HUES64 (cell line): ENCODE measurements around the gene PVALEF.

Experiments used
- H3K27ac ChIP-seq: 2 replicates; pipeline ENCODE4 v1.7.0; 2013; ENCODE audit warnings: low read depth, low read length, inconsistent platforms
- H3K27me3 ChIP-seq: 2 replicates; pipeline ENCODE4 v1.6.1; 2013; ENCODE audit warnings: mild to moderate bottlenecking, low read length; ENCODE audit not compliant: insufficient read depth
- H3K36me3 ChIP-seq: 2 replicates; pipeline ENCODE4 v1.6.1; 2013; ENCODE audit warnings: mild to moderate bottlenecking, low read length; ENCODE audit not compliant: insufficient read depth
- H3K4me1 ChIP-seq: 2 replicates; pipeline ENCODE4 v1.6.1; 2013; ENCODE audit warnings: mild to moderate bottlenecking, low read length, moderate library complexity; ENCODE audit not compliant: insufficient read depth
- H3K4me3 ChIP-seq: 2 replicates; pipeline ENCODE4 v1.5.1; 2013; ENCODE audit warnings: mild to moderate bottlenecking, low read length, moderate library complexity
- H3K9ac ChIP-seq: 2 replicates; pipeline ENCODE4 v1.6.1; 2013; ENCODE audit warnings: mild to moderate bottlenecking, low read depth, low read length
- H3K9me3 ChIP-seq: 2 replicates; pipeline ENCODE4 v1.6.1; 2013; ENCODE audit warnings: low read depth, low read length; ENCODE audit not compliant: insufficient read depth
- WGBS: fragments of 150-250, 120-280 bp; methylation state at CpG from one replicate; pipeline ENCODE4 v1.1.7; 2013; ENCODE audit warnings: missing lambda C conversion rate; 5-methylcytosine and 5-hydroxymethylcytosine counted together

The PVALEF gene

GRCh38 chr17:81167194-81167524 lies 1.9 kb downstream of the PVALEF start:
- Histone ChIP-seq H3K27me3 (peaks cover 7% of the 10 kb centered on the region), H3K36me3 (no peaks in the 10 kb centered on the region), H3K27ac (no peak overlapping the region), H3K4me3 (no peak overlapping the region), H3K9me3 (no peaks in the 10 kb centered on the region), H3K9ac (no peak overlapping the region), H3K4me1 (no peaks in the 10 kb centered on the region)
- WGBS = 96% methylated on average over 4 of the region's 4 CpGs

DNA sequence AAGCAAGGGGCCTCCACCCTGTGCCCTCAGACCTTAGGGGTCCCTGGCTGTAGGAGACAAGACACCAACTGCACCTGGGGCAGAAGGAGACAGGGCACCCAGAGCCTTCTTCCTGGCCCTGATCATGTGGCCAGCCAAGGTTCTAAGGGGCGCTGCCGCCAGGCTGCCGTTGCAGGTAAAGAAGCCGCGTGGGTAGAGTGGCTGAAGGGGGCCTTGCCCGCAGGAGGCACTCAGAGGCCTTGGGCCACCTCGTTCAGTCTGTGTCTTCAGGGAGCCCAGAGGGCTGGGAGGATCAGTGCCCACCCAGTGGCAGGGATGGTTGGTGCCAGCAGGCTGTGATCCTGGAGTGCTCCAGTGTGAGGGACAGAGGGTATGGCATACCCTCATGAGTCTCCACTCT lies 2.3 kb downstream of the PVALEF start:
- 92% methylated on average over 7 of the region's 7 CpGs for WGBS
- H3K27me3 ChIP-seq = peaks cover 7% of the 10 kb centered on the region
- no peak overlapping the region for H3K9ac ChIP-seq
- no peak overlapping the region for H3K27ac ChIP-seq
- H3K36me3 ChIP-seq = no peaks in the 10 kb centered on the region
- H3K9me3 ChIP-seq = no peaks in the 10 kb centered on the region
- H3K4me3 ChIP-seq = no peak overlapping the region
- no peaks in the 10 kb centered on the region for H3K4me1 ChIP-seq

DNA sequence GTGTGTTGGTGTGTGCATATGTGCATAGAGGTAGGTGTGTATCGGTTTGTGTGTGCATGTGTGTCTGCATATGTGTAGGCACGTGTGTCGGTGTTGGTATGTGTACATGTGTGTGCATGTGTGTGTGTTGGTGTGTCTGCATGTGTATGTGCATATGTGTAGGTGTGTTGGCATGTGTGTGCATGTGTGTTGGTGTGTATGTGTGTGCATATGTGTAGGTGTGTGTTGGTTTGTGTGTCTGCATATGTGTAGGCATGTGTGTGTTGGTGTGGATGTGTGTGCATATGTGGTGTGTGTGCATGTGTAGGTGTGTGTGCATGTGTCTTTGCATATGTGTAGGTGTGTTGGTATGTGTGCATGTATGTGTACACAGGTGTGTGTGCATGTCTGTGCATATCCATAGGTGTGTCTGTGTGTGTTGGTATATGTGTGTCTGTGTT lies 4.6 kb downstream of the PVALEF start:
- no peaks in the 10 kb centered on the region for H3K4me1 ChIP-seq
- peaks cover 7% of the 10 kb centered on the region for H3K27me3 ChIP-seq
- no peak overlapping the region for H3K27ac ChIP-seq
- no peak overlapping the region for H3K4me3 ChIP-seq
- H3K36me3 ChIP-seq = no peaks in the 10 kb centered on the region
- WGBS = 90% methylated on average over 3 of the region's 3 CpGs
- no peaks in the 10 kb centered on the region for H3K9me3 ChIP-seq
- no peak overlapping the region for H3K9ac ChIP-seq

DNA sequence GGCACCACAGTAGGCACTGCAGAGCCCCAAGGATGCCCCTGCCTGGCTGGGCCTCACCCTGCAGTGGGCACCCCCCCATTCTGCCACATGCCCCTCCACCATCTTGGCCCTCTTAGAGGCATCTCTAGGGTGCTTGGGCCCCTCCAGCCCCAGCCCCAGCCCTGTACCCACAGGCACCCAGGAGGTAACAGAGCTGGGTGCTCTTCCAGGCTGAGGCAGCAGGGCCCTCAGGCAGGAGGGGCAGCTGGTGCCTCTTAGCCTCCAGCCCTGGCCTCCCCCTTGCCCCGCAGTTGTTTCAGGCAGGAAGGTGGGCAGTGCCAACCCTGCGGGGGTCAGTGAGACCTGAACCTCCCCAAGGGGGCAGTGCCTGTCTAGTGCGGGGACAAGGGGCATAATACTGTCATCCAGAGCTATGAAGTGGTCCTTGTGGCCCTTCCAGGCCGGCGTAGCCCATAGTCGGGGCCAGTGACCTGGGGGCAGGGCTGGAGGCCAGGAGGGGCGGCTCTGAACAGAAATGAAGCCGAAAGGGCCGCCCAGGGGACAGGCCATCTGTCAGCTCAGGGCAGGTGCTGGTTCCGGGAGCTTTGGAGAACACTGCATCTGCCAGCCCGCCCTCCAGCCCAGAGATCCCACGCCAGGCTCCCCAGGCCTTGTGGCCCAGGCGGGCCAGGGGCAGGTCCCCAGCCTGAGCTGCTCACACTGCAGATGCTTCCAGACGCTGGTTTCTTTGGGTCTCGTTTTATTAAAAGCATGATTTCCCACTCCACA lies 5.6 kb downstream of the PVALEF start:
- H3K9ac ChIP-seq = no peak overlapping the region
- peaks cover 7% of the 10 kb centered on the region for H3K27me3 ChIP-seq
- no peak overlapping the region for H3K27ac ChIP-seq
- WGBS = 94% methylated on average over 15 of the region's 15 CpGs
- no peaks in the 10 kb centered on the region for H3K9me3 ChIP-seq
- no peak overlapping the region for H3K4me3 ChIP-seq
- H3K4me1 ChIP-seq = no peaks in the 10 kb centered on the region
- no peaks in the 10 kb centered on the region for H3K36me3 ChIP-seq

GRCh38 chr17:81171941-81172340 lies 6.6 kb downstream of the PVALEF start:
- WGBS = 94% methylated on average over 8 of the region's 8 CpGs
- H3K4me3 ChIP-seq = no peak overlapping the region
- no peaks in the 10 kb centered on the region for H3K36me3 ChIP-seq
- H3K27ac ChIP-seq = no peak overlapping the region
- no peaks in the 10 kb centered on the region for H3K4me1 ChIP-seq
- peaks cover 2% of the 10 kb centered on the region; the same call in 1 of the 2 replicates for H3K27me3 ChIP-seq
- no peaks in the 10 kb centered on the region for H3K9me3 ChIP-seq
- no peak overlapping the region for H3K9ac ChIP-seq

DNA sequence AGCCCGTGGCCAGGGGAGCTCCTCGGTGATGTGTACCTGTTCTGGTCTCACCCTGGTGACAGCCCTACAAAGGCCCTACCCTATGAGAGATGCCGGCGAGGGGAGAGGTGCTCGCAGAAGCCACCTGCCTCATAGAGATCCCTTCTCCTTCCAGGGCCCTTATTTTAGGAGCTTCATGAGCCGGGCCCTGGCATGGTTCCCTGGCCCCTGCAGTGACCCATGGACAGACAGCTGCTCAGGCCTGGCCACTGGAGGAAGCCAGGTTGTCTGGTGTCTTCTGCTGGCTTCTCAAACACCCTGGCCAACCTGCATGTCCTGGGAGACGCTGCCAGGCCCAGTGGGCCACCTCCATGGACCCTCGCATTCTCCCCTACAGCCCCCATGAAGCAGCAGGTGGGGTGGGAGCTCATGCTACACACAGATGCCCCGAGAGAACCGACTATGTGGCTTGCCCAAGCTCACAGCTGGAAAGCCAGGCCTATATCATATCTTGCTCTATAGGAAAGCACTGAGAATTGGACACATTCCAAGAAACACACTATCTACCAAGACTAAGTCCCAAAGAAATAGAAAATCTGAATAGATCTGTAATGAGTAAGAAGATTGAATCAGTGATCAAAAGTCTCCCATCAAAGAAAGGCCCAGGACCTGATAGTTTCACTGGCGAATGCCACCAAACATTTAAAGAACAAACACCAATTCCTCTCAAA lies 7.9 kb downstream of the PVALEF start:
- no peak overlapping the region for H3K4me3 ChIP-seq
- no peak overlapping the region for H3K27ac ChIP-seq
- 94% methylated on average over 11 of the region's 11 CpGs for WGBS
- H3K27me3 ChIP-seq = no peaks in the 10 kb centered on the region
- no peak overlapping the region for H3K9ac ChIP-seq
- no peaks in the 10 kb centered on the region for H3K9me3 ChIP-seq
- H3K36me3 ChIP-seq = no peaks in the 10 kb centered on the region
- no peaks in the 10 kb centered on the region for H3K4me1 ChIP-seq

DNA sequence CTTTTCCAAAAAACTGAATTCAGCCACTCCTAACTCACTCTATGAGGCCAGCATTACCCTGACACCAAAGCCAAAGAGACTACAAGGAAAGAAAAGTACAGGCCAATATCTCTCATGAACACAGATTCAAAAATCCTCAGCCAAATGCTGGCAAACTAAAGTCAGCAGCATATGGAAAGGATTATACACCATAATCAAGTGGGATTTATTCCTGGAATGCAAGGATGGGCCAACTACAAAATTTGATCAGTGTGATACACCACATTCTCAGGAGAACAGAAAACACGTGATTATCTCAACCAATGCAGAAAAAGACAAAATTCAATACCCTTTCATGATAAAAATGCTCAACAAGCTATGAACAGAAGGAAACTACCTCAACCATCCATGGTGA lies 8.5 kb downstream of the PVALEF start:
- H3K4me3 ChIP-seq = no peak overlapping the region
- no peaks in the 10 kb centered on the region for H3K27me3 ChIP-seq
- no peaks in the 10 kb centered on the region for H3K36me3 ChIP-seq
- no peak overlapping the region for H3K9ac ChIP-seq
- H3K4me1 ChIP-seq = no peaks in the 10 kb centered on the region
- WGBS = 91% methylated on average over 1 of the region's 1 CpG
- H3K27ac ChIP-seq = no peak overlapping the region
- no peaks in the 10 kb centered on the region for H3K9me3 ChIP-seq

DNA sequence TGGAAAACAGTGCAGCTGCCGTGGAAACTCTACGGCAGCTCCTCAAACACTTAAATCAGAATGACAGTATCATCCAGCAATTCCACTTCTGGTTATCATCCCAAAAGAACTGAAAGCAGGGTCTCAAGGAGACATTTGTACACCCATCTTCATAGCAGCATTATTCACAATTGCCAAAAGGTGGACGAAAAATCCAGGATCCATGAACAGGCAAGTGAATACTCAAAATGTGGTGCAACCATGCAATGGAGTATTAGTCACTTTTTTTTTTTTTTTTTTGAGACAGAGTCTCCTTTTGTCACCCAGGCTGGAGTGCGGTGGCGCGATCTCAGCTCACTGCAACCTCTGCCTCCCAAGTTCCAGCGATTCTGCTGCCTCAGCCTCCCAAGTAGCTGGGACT lies 11.4 kb downstream of the PVALEF start:
- Histone ChIP-seq H3K27ac (no peak overlapping the region), H3K9ac (no peak overlapping the region), H3K27me3 (no peaks in the 10 kb centered on the region), H3K4me1 (no peaks in the 10 kb centered on the region), H3K36me3 (no peaks in the 10 kb centered on the region), H3K4me3 (no peak overlapping the region), H3K9me3 (no peaks in the 10 kb centered on the region)
- WGBS = 93% methylated on average over 7 of the region's 7 CpGs

GRCh38 chr17:81178136-81179091 lies 13.1 kb downstream of the PVALEF start:
- no peaks in the 10 kb centered on the region for H3K27me3 ChIP-seq

GRCh38 chr17:81179220-81179619 lies 13.9 kb downstream of the PVALEF start:
- H3K4me3 ChIP-seq = no peak overlapping the region
- no peaks in the 10 kb centered on the region for H3K36me3 ChIP-seq
- WGBS = 94% methylated on average over 9 of the region's 9 CpGs
- H3K9ac ChIP-seq = no peak overlapping the region
- H3K4me1 ChIP-seq = no peaks in the 10 kb centered on the region
- H3K9me3 ChIP-seq = no peaks in the 10 kb centered on the region
- H3K27me3 ChIP-seq = no peaks in the 10 kb centered on the region
- no peak overlapping the region for H3K27ac ChIP-seq

More at GRCh38 chr17:81178136-81179091, 13.1 kb downstream of the PVALEF start:
- no peak overlapping the region; the same call in 1 of the 2 replicates for H3K9ac ChIP-seq
- WGBS = 91% methylated on average over 24 of the region's 25 CpGs
- H3K36me3 ChIP-seq = no peaks in the 10 kb centered on the region
- H3K9me3 ChIP-seq = no peaks in the 10 kb centered on the region
- no peaks in the 10 kb centered on the region for H3K4me1 ChIP-seq
- no peak overlapping the region for H3K4me3 ChIP-seq
- no peak overlapping the region for H3K27ac ChIP-seq

DNA sequence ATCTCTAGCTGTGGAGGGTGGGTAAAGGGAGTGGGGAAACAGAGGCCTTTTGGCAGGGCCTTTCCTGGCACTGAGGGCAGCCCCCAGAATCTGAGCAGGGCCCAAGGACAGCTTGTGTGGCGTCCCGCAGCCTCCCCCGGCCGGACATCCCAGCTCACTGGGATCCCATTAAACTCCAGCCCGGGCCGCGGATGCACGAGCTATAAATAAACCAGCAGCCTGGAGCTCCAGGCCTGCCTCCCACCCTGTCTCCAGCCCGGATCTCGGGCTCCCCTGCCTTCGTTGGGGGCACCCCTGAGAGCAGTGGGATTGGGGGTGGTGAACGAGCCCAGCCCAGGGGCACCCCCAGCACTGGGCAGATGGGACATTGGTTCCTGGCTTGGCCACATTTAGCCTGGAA lies 14.6 kb downstream of the PVALEF start:
- Histone ChIP-seq H3K36me3 (no peaks in the 10 kb centered on the region), H3K27ac (no peak overlapping the region), H3K4me3 (no peak overlapping the region), H3K4me1 (no peaks in the 10 kb centered on the region), H3K9me3 (no peaks in the 10 kb centered on the region), H3K27me3 (no peaks in the 10 kb centered on the region), H3K9ac (no peak overlapping the region)
- WGBS = 93% methylated on average over 12 of the region's 12 CpGs
